ENCODE results near the gene CYP2D6. TPM values are rescaled to one million over a fixed set of nuclear protein-coding genes. Genes with fewer than 3 reads are reported as not detected.

Gene CYP2D6
- total and polyA plus RNA-seq, 2 of the 13 experiments (the other 11 are each of a cell fraction or from before 2014, with no cell fraction given), result 1.0 to 3.7 TPM

DNA sequence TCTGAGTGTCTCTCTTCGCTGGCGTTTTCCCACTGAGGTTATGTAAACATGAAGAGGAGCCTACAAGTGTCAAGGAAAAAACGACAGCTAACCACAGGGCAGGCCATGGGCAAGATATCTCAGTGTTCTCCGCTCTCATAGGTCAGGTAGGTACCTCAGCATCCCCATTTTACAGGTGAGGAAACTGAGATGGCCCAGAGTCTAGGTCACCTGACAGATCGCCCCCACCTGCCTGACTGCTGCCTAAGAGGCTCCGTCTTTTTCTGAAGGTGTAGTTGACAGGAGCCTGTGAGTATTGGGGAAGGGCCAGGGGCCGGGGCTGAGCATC lies 39.2 kb downstream of the CYP2D6 start (continued):
- TF ChIP-seq, protein P1, sequence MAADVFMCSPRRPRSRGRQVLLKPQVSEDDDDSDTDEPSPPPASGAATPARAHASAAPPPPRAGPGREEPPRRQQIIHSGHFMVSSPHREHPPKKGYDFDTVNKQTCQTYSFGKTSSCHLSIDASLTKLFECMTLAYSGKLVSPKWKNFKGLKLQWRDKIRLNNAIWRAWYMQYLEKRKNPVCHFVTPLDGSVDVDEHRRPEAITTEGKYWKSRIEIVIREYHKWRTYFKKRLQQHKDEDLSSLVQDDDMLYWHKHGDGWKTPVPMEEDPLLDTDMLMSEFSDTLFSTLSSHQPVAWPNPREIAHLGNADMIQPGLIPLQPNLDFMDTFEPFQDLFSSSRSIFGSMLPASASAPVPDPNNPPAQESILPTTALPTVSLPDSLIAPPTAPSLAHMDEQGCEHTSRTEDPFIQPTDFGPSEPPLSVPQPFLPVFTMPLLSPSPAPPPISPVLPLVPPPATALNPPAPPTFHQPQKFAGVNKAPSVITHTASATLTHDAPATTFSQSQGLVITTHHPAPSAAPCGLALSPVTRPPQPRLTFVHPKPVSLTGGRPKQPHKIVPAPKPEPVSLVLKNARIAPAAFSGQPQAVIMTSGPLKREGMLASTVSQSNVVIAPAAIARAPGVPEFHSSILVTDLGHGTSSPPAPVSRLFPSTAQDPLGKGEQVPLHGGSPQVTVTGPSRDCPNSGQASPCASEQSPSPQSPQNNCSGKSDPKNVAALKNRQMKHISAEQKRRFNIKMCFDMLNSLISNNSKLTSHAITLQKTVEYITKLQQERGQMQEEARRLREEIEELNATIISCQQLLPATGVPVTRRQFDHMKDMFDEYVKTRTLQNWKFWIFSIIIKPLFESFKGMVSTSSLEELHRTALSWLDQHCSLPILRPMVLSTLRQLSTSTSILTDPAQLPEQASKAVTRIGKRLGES (CRISPR knock-in tag; IDR thresholded peaks at IDR 0.05; ENCODE audit: borderline replicate concordance), result no peak
- TF ChIP-seq ZNF180 (CRISPR knock-in tag; IDR thresholded peaks at IDR 0.05; ENCODE audit: borderline replicate concordance, low read depth) (no peak), PAF1 (CRISPR knock-in tag; IDR thresholded peaks at IDR 0.05) (no peak), ZNF510 (CRISPR knock-in tag; IDR thresholded peaks at IDR 0.05; ENCODE audit: low read depth) (no peak), ZMYM3 (CRISPR knock-in tag; IDR thresholded peaks at IDR 0.05) (peak; percentile 53; the same call in 1 of the 2 replicates)

DNA sequence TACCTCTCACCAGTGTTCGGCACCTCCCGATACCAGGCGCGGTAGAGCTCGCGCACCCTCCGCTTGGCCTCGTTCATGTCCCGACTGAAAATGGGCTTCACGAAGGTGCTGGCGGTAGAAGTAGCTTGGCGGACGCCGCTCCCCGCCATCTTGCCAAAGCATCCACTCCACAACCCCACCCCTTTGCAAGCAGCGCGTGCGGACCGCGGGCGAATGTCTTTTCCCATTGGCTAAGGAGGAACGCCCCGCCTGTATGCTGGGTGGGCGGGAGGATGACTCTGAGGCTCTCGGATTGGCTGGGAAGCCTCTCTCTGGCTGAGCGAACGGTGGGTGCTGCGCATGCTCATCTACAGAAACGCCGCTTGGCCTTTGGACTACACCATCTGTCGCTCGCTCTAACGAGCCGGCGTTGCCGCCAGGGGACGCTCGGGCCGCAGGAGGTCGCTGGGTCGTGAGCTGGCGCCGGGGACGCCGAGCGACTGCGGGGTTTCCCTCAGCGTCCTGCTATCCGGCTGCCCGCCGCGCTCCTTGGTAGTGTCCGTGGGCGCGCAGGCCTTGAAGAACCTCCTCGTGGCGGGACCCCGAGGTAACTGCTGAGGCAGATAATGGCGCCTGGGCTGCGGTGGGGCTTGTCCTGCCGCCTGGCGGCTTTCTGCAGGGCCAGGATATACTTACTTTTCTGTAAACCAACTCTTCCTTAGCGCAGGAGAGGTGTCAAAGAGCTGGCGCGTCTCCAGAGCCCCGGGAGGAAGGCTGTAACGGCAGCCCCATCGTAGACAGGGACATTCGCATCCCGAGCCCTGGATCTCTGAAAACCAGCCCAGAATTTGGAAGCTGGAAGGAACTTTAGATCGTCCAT lies 39.8 kb downstream of the CYP2D6 start, which contains the start of gene NDUFA6:
NDUFA6 (minus strand) TSS at position 177 of the 859 bp plus-strand sequence; CDS start at position 149, 28 bp downstream.
- no peaks in the 10 kb centered on the region for H3K9me3 ChIP-seq (ENCODE audit: low read length)
- no peaks in the 10 kb centered on the region for H4K20me1 ChIP-seq (ENCODE audit: insufficient read depth, low read length)
- H2AFZ ChIP-seq (ENCODE audit: low read length), result no peak within 1 kb of the TSS
- H3K4me1 ChIP-seq (ENCODE audit: insufficient read depth, low read length), result peaks cover 23% of the 10 kb centered on the region
- FAIRE-seq (peak; percentile 88), ATAC-seq (peak; percentile 95), DNase-seq (ENCODE audit: low spot score) (peak; percentile 97)
- ChIA-PET POLR2A (interaction anchor here (0.6 to 4.3 kb wide), 17 partner anchors 11 to 346 kb away, joined by 3 to 89 read pairs (median 4); partner anchors contain the start of genes CCDC134, CENPM, NAGA and SMDT1), CTCF (ENCODE audit: low intra/inter-chr PET ratio, low total read pairs) (interaction anchor here (0.7 to 3.4 kb wide), 3 partner anchors 11 to 347 kb away, joined by 3 to 35 read pairs (median 3); partner anchors contain the start of gene SMDT1)
- H3K9ac ChIP-seq (ENCODE audit: insufficient read depth, low read depth, low read length), result peak within 1 kb of the TSS; percentile 98
- peaks cover 8 to 13% of the 10 kb centered on the region in 2 experiments for H3K36me3 ChIP-seq (replicated peaks in 1 of 2; ENCODE audit: control insufficient read depth in 1 of 2, insufficient read depth in 2 of 2, low read length in 2 of 2)
- H3K79me2 ChIP-seq (ENCODE audit: insufficient read depth, low read length), result peaks cover 17% of the 10 kb centered on the region
- peak within 1 kb of the TSS; percentile 84 to 98 (median 91) for H3K4me3 ChIP-seq (replicated peaks in 1 of 3; ENCODE audit: insufficient read depth in 1 of 3, low read depth in 2 of 3, low read length in 3 of 3)
- peak within 1 kb of the TSS; percentile 99 for H3K27ac ChIP-seq (ENCODE audit: extremely low read length, insufficient read depth, low read length)
- H3K27me3 ChIP-seq (ENCODE audit: control insufficient read depth in 1 of 2, insufficient read depth in 2 of 2, low read length in 2 of 2), result no peaks in the 10 kb centered on the region
- 2% methylated on average over 18 of the region's 71 CpGs for WGBS (ENCODE audit: low lambda C conversion rate)
- in situ Hi-C loops (cut with HindIII; ENCODE audit: extremely low pct_ligation_motif_present, low pct_unique_long_range_greater_than_20kb), result no loop called here
- intact Hi-C loops (cut with micrococcal nuclease; ENCODE audit: unreplicated experiment), result loop anchor here (1.0 kb wide), 2 partner anchors 11 to 22 kb away; no protein-coding TSS in a partner anchor
- BruUV-seq (replicated peaks), result no TSS peak
- H3K4me2 ChIP-seq (ENCODE audit: low read depth, low read length), result peak within 1 kb of the TSS; percentile 86
- TF ChIP-seq, protein P2, sequence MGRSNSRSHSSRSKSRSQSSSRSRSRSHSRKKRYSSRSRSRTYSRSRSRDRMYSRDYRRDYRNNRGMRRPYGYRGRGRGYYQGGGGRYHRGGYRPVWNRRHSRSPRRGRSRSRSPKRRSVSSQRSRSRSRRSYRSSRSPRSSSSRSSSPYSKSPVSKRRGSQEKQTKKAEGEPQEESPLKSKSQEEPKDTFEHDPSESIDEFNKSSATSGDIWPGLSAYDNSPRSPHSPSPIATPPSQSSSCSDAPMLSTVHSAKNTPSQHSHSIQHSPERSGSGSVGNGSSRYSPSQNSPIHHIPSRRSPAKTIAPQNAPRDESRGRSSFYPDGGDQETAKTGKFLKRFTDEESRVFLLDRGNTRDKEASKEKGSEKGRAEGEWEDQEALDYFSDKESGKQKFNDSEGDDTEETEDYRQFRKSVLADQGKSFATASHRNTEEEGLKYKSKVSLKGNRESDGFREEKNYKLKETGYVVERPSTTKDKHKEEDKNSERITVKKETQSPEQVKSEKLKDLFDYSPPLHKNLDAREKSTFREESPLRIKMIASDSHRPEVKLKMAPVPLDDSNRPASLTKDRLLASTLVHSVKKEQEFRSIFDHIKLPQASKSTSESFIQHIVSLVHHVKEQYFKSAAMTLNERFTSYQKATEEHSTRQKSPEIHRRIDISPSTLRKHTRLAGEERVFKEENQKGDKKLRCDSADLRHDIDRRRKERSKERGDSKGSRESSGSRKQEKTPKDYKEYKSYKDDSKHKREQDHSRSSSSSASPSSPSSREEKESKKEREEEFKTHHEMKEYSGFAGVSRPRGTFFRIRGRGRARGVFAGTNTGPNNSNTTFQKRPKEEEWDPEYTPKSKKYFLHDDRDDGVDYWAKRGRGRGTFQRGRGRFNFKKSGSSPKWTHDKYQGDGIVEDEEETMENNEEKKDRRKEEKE (IDR thresholded peaks at IDR 0.05), result no peak
- TF ChIP-seq HNRNPLL (IDR thresholded peaks at IDR 0.05; ENCODE audit: low read depth, low read length, poor library complexity, severe bottlenecking) (peak; percentile 57), ZKSCAN8 (CRISPR knock-in tag; IDR thresholded peaks at IDR 0.05; ENCODE audit: borderline replicate concordance) (peak; percentile 43; the same call in 1 of the 2 replicates), MAZ (IDR thresholded peaks at IDR 0.05; ENCODE audit: borderline replicate concordance, low read depth, low read length) (peak; percentile 45; the same call in 1 of the 2 replicates), MAZ (CRISPR knock-in tag; IDR thresholded peaks at IDR 0.05; ENCODE audit: low read depth) (peak; percentile 55), ZNF264 (CRISPR knock-in tag; IDR thresholded peaks at IDR 0.05) (peak; percentile 60; the same call in 1 of the 2 replicates)
- TF ChIP-seq, protein P3, sequence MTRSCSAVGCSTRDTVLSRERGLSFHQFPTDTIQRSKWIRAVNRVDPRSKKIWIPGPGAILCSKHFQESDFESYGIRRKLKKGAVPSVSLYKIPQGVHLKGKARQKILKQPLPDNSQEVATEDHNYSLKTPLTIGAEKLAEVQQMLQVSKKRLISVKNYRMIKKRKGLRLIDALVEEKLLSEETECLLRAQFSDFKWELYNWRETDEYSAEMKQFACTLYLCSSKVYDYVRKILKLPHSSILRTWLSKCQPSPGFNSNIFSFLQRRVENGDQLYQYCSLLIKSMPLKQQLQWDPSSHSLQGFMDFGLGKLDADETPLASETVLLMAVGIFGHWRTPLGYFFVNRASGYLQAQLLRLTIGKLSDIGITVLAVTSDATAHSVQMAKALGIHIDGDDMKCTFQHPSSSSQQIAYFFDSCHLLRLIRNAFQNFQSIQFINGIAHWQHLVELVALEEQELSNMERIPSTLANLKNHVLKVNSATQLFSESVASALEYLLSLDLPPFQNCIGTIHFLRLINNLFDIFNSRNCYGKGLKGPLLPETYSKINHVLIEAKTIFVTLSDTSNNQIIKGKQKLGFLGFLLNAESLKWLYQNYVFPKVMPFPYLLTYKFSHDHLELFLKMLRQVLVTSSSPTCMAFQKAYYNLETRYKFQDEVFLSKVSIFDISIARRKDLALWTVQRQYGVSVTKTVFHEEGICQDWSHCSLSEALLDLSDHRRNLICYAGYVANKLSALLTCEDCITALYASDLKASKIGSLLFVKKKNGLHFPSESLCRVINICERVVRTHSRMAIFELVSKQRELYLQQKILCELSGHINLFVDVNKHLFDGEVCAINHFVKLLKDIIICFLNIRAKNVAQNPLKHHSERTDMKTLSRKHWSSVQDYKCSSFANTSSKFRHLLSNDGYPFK (CRISPR knock-in tag; IDR thresholded peaks at IDR 0.05; ENCODE audit: borderline replicate concordance), result peak; percentile 91

All from HepG2 (cell line).